Activated CD4-positive, alpha-beta T cell treated with anti-CD3 and anti-CD28 coated beads for 36 hours (primary cell): ENCODE measurements around the gene CDAN1. TPM values are rescaled to one million over a fixed set of nuclear protein-coding genes. Genes with fewer than 3 reads are reported as not detected.

Experiments used
- ATAC-seq: fragments of 200-7000 bp; cut with Tn5 transposase; one replicate; pipeline ENCODE4 v1.10.0; 2021; ENCODE audit warnings: mild to moderate bottlenecking, moderate library complexity
- CTCF ChIA-PET: fragments of 350-600 bp; sonication (Branson Sonifier 250); formaldehyde crosslinking; loops from one replicate; lab custom pipeline; 2021; ENCODE audit warnings: antibody characterized with exemption; lab: Charles Lee
- POLR2A ChIA-PET: fragments of 350-600 bp; sonication (Branson Sonifier 250); formaldehyde crosslinking; loops from one replicate; lab custom pipeline; 2021; ENCODE audit warnings: antibody characterized with exemption, inconsistent platforms; lab: Charles Lee
- DNase-seq: peaks from one replicate; pipeline ENCODE4 v3.0.0-alpha.2; 2020
- H3K27ac Mint-ChIP-seq: one replicate; pipeline ENCODE4 v1.8.0; 2021; ENCODE audit warnings: mixed read lengths
- H3K27me3 Mint-ChIP-seq: one replicate; pipeline ENCODE4 v1.8.0; 2021; ENCODE audit warnings: mixed read lengths
- H3K36me3 Mint-ChIP-seq: one replicate; pipeline ENCODE4 v1.8.0; 2021; ENCODE audit warnings: low read depth, mixed read lengths
- H3K4me1 Mint-ChIP-seq: one replicate; pipeline ENCODE4 v1.8.0; 2021; ENCODE audit warnings: mixed read lengths
- H3K4me3 Mint-ChIP-seq: one replicate; pipeline ENCODE4 v1.8.0; 2021; ENCODE audit warnings: mild to moderate bottlenecking, moderate library complexity, mixed read lengths
- H3K9me3 Mint-ChIP-seq: one replicate; pipeline ENCODE4 v1.8.0; 2021; ENCODE audit warnings: low read depth, mixed read lengths
- intact Hi-C, 2 experiments: fragments of 100-400 bp; cut with DNase I in 1 of 2; cut with micrococcal nuclease in 1 of 2; formaldehyde crosslinking; loops; one replicate each; pipeline versions ENCODE4 v1.14.2 to v1.15.1; 2022 to 2024; cut with DNase I, micrococcal nuclease
- total RNA-seq, 2 experiments: library from RNA; stranded (reverse); gene quantifications; one replicate each; pipeline ENCODE4 v1.2.3, GENCODE V29; 2021

CDAN1 gene
- total RNA-seq, 2 experiments from 2014 or later: 12.9 to 16.6 TPM

- ChIA-PET CTCF (no interaction called here), POLR2A (no interaction called here)
- intact Hi-C loops: no loop called here
- ATAC-seq (no peak), DNase-seq (no peak)
- no peaks in the 10 kb centered on the region for H3K4me1 Mint-ChIP-seq
- no peaks in the 10 kb centered on the region for H3K27me3 Mint-ChIP-seq
- peaks cover 44% of the 10 kb centered on the region for H3K36me3 Mint-ChIP-seq
- peaks cover 21% of the 10 kb centered on the region for H3K9me3 Mint-ChIP-seq
- no peak overlapping the region for H3K4me3 Mint-ChIP-seq
- H3K27ac Mint-ChIP-seq: no peak overlapping the region
Measured at GRCh38 chr15:42760759-42761158, 23.8 kb upstream of the CDAN1 start.

- POLR2A ChIA-PET: no interaction called here
- H3K36me3 Mint-ChIP-seq: peaks cover 30% of the 10 kb centered on the region
- ATAC-seq (no peak), DNase-seq (no peak)
- no peak overlapping the region for H3K27ac Mint-ChIP-seq
- peaks cover 18% of the 10 kb centered on the region for H3K9me3 Mint-ChIP-seq
- intact Hi-C loops: no loop called here
- H3K4me1 Mint-ChIP-seq: no peaks in the 10 kb centered on the region
- no peaks in the 10 kb centered on the region for H3K27me3 Mint-ChIP-seq
- no peak overlapping the region for H3K4me3 Mint-ChIP-seq
- CTCF ChIA-PET: no interaction called here
Measured at GRCh38 chr15:42759093-42759492, 22.2 kb upstream of the CDAN1 start.

GRCh38 chr15:42750306-42750705 is 13.4 kb upstream of the CDAN1 start:
- no peaks in the 10 kb centered on the region for H3K4me1 Mint-ChIP-seq
- H3K36me3 Mint-ChIP-seq: peaks cover 38% of the 10 kb centered on the region
- no peaks in the 10 kb centered on the region for H3K27me3 Mint-ChIP-seq
- DNase-seq (no peak), ATAC-seq (no peak)
- intact Hi-C loops: no loop called here
- ChIA-PET CTCF (interaction anchor here (1.2 kb wide), 1 partner anchor 25 kb away, joined by 5 read pairs; no protein-coding TSS in a partner anchor), POLR2A (no interaction called here)
- H3K9me3 Mint-ChIP-seq: peaks cover 9% of the 10 kb centered on the region
- no peak overlapping the region for H3K4me3 Mint-ChIP-seq
- H3K27ac Mint-ChIP-seq: no peak overlapping the region

GRCh38 chr15:42749266-42749665 is 12.3 kb upstream of the CDAN1 start:
- Mint-ChIP-seq H3K4me3 (no peak overlapping the region), H3K27ac (no peak overlapping the region), H3K36me3 (peaks cover 38% of the 10 kb centered on the region), H3K4me1 (no peaks in the 10 kb centered on the region), H3K27me3 (no peaks in the 10 kb centered on the region), H3K9me3 (peaks cover 9% of the 10 kb centered on the region)
- ATAC-seq (no peak), DNase-seq (no peak)
- intact Hi-C loops: no loop called here
- CTCF ChIA-PET: interaction anchor here (1.2 kb wide), 1 partner anchor 23 kb away, joined by 5 read pairs; no protein-coding TSS in a partner anchor
- POLR2A ChIA-PET: no interaction called here

GRCh38 chr15:42744195-42744594 is 7.3 kb upstream of the CDAN1 start:
- Mint-ChIP-seq H3K36me3 (peaks cover 2% of the 10 kb centered on the region), H3K27ac (no peak overlapping the region), H3K4me3 (no peak overlapping the region), H3K4me1 (no peaks in the 10 kb centered on the region), H3K9me3 (no peaks in the 10 kb centered on the region), H3K27me3 (no peaks in the 10 kb centered on the region)
- DNase-seq (no peak), ATAC-seq (no peak)
- ChIA-PET CTCF (interaction anchor here (0.7 kb wide), 1 partner anchor 461 kb away, joined by 3 read pairs; no protein-coding TSS in a partner anchor), POLR2A (no interaction called here)
- intact Hi-C loops: no loop called here

GRCh38 chr15:42742149-42742548 is 5.2 kb upstream of the CDAN1 start:
- Mint-ChIP-seq H3K36me3 (peaks cover 2% of the 10 kb centered on the region), H3K27ac (no peak overlapping the region), H3K4me1 (peaks cover 5% of the 10 kb centered on the region), H3K4me3 (no peak overlapping the region), H3K9me3 (no peaks in the 10 kb centered on the region), H3K27me3 (no peaks in the 10 kb centered on the region)
- intact Hi-C loops: no loop called here
- no peak for DNase-seq
- no peak for ATAC-seq
- POLR2A ChIA-PET: no interaction called here
- CTCF ChIA-PET: interaction anchor here (1.2 kb wide), 1 partner anchor 185 kb away, joined by 4 read pairs; no protein-coding TSS in a partner anchor

- Mint-ChIP-seq H3K27me3 (no peaks in the 10 kb centered on the region), H3K27ac (no peak overlapping the region), H3K9me3 (no peaks in the 10 kb centered on the region), H3K36me3 (peaks cover 2% of the 10 kb centered on the region), H3K4me1 (peaks cover 5% of the 10 kb centered on the region), H3K4me3 (no peak overlapping the region)
- POLR2A ChIA-PET: no interaction called here
- intact Hi-C loops: no loop called here
- DNase-seq: no peak
- ATAC-seq: no peak
- CTCF ChIA-PET: interaction anchor here (1.2 kb wide), 1 partner anchor 185 kb away, joined by 4 read pairs; no protein-coding TSS in a partner anchor
Measured at GRCh38 chr15:42741710-42742109, 4.8 kb upstream of the CDAN1 start.

GRCh38 chr15:42737529-42738328 is 801 bp upstream of the CDAN1 start:
- intact Hi-C loops: loop anchor here (1.0 to 5.0 kb wide), 8 partner anchors 160 to 464 kb away; partner anchors contain the start of genes STARD9 (in 2 of the 2), CCNDBP1 (in 1 of the 2), GANC (in 1 of the 2) and TMEM87A (in 1 of the 2)
- Mint-ChIP-seq H3K27me3 (no peaks in the 10 kb centered on the region), H3K27ac (peak overlapping the region; percentile 61), H3K4me1 (peaks cover 16% of the 10 kb centered on the region), H3K4me3 (peak overlapping the region; percentile 71), H3K9me3 (no peaks in the 10 kb centered on the region), H3K36me3 (peaks cover 11% of the 10 kb centered on the region)
- DNase-seq (no peak), ATAC-seq (no peak)
- CTCF ChIA-PET: interaction anchor here (0.8 to 0.9 kb wide), 3 partner anchors 141 to 190 kb away, joined by 3 to 5 read pairs (median 3); no protein-coding TSS in a partner anchor
- POLR2A ChIA-PET: no interaction called here

- peak overlapping the region; percentile 52 for H3K27ac Mint-ChIP-seq
- H3K9me3 Mint-ChIP-seq: no peaks in the 10 kb centered on the region
- H3K4me3 Mint-ChIP-seq: peak overlapping the region; percentile 76
- POLR2A ChIA-PET: interaction anchor here (0.6 kb wide), 1 partner anchor 181 kb away, joined by 3 read pairs; no protein-coding TSS in a partner anchor
- no peaks in the 10 kb centered on the region for H3K27me3 Mint-ChIP-seq
- ATAC-seq: peak; percentile 24
- H3K4me1 Mint-ChIP-seq: peaks cover 16% of the 10 kb centered on the region
- H3K36me3 Mint-ChIP-seq: peaks cover 19% of the 10 kb centered on the region
- intact Hi-C loops: loop anchor here (2.0 to 5.0 kb wide), 3 partner anchors 159 to 449 kb away; partner anchors contain the start of genes CCNDBP1 (in 1 of the 2), STARD9 (in 1 of the 2) and ZNF106 (in 1 of the 2)
- CTCF ChIA-PET: interaction anchor here (0.6 kb wide), 2 partner anchors 35 to 39 kb away, joined by 3 read pairs; no protein-coding TSS in a partner anchor
- DNase-seq: peak; percentile 36
Measured at GRCh38 chr15:42736178-42736792, 643 bp downstream of the CDAN1 start.

GRCh38 chr15:42735382-42736165 is 1.4 kb downstream of the CDAN1 start:
- intact Hi-C loops: loop anchor here (2.0 to 5.0 kb wide), 3 partner anchors 158 to 449 kb away; partner anchors contain the start of genes CCNDBP1 (in 1 of the 2), STARD9 (in 1 of the 2) and ZNF106 (in 1 of the 2)
- Mint-ChIP-seq H3K9me3 (no peaks in the 10 kb centered on the region), H3K4me3 (peak overlapping the region; percentile 76), H3K4me1 (peaks cover 16% of the 10 kb centered on the region), H3K36me3 (peaks cover 19% of the 10 kb centered on the region), H3K27me3 (no peaks in the 10 kb centered on the region), H3K27ac (peak overlapping the region; percentile 52)
- ATAC-seq (no peak), DNase-seq (no peak)
- CTCF ChIA-PET: interaction anchor here (0.6 to 1.1 kb wide), 4 partner anchors 35 to 191 kb away, joined by 3 to 4 read pairs (median 3); no protein-coding TSS in a partner anchor
- POLR2A ChIA-PET: interaction anchor here (1.0 kb wide), 1 partner anchor 763 kb away, joined by 3 read pairs; the partner anchor contains the start of gene EHD4
